Neural cell (in vitro differentiated cells): ENCODE results near the gene MICU1.

ENCODE experiments used
- EP300 ChIP-seq: fragments of 450-650 bp; conservative IDR thresholded peaks from 2 replicates; pipeline ENCODE4 v1.6.1; 2014; ENCODE audit warnings: antibody characterized with exemption, mild to moderate bottlenecking, moderate library complexity; ENCODE audit not compliant: poor library complexity, severe bottlenecking
- EZH2 ChIP-seq: fragments of 200-600, 300-800 bp; shearing (Covaris generic), sonication (generic); IDR thresholded peaks from 2 replicates; pipeline ENCODE4 v1.6.1; 2014; ENCODE audit warnings: antibody characterized with exemption, low read length, borderline replicate concordance, mild to moderate bottlenecking; ENCODE audit not compliant: insufficient read depth, poor library complexity, severe bottlenecking
- POLR2AphosphoS5 ChIP-seq: IDR thresholded peaks from 2 replicates; pipeline ENCODE4 v1.6.1; 2012
- RAD21 ChIP-seq: fragments of 450-650 bp; conservative IDR thresholded peaks from 2 replicates; pipeline ENCODE4 v1.6.1; 2014; ENCODE audit warnings: antibody characterized with exemption, mild to moderate bottlenecking, moderate library complexity
- SMC3 ChIP-seq: fragments of 450-650 bp; conservative IDR thresholded peaks from 2 replicates; pipeline ENCODE4 v1.6.1; 2014; ENCODE audit warnings: antibody characterized with exemption, mild to moderate bottlenecking, moderate library complexity; ENCODE audit not compliant: poor library complexity
- TAF1 ChIP-seq: IDR thresholded peaks from 2 replicates; pipeline ENCODE4 v1.6.1; 2012; ENCODE audit warnings: low read depth
- TF ChIP-seq, protein P1 (sequence below): fragments of 450-650 bp; IDR thresholded peaks from 2 replicates; pipeline ENCODE4 v1.5.1; 2014; ENCODE audit warnings: antibody characterized with exemption, mild to moderate bottlenecking, moderate library complexity; ENCODE audit not compliant: poor library complexity, severe bottlenecking
- TF ChIP-seq, protein P2 (sequence below): IDR thresholded peaks from 2 replicates; pipeline ENCODE4 v1.6.1; 2012; ENCODE audit warnings: borderline replicate concordance

- TF ChIP-seq, protein P1, sequence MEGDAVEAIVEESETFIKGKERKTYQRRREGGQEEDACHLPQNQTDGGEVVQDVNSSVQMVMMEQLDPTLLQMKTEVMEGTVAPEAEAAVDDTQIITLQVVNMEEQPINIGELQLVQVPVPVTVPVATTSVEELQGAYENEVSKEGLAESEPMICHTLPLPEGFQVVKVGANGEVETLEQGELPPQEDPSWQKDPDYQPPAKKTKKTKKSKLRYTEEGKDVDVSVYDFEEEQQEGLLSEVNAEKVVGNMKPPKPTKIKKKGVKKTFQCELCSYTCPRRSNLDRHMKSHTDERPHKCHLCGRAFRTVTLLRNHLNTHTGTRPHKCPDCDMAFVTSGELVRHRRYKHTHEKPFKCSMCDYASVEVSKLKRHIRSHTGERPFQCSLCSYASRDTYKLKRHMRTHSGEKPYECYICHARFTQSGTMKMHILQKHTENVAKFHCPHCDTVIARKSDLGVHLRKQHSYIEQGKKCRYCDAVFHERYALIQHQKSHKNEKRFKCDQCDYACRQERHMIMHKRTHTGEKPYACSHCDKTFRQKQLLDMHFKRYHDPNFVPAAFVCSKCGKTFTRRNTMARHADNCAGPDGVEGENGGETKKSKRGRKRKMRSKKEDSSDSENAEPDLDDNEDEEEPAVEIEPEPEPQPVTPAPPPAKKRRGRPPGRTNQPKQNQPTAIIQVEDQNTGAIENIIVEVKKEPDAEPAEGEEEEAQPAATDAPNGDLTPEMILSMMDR, result no peak
- TF ChIP-seq TAF1 (no peak), RAD21 (no peak), SMC3 (no peak), EP300 (no peak), POLR2AphosphoS5 (no peak), EZH2 (no peak)
- TF ChIP-seq, protein P2, sequence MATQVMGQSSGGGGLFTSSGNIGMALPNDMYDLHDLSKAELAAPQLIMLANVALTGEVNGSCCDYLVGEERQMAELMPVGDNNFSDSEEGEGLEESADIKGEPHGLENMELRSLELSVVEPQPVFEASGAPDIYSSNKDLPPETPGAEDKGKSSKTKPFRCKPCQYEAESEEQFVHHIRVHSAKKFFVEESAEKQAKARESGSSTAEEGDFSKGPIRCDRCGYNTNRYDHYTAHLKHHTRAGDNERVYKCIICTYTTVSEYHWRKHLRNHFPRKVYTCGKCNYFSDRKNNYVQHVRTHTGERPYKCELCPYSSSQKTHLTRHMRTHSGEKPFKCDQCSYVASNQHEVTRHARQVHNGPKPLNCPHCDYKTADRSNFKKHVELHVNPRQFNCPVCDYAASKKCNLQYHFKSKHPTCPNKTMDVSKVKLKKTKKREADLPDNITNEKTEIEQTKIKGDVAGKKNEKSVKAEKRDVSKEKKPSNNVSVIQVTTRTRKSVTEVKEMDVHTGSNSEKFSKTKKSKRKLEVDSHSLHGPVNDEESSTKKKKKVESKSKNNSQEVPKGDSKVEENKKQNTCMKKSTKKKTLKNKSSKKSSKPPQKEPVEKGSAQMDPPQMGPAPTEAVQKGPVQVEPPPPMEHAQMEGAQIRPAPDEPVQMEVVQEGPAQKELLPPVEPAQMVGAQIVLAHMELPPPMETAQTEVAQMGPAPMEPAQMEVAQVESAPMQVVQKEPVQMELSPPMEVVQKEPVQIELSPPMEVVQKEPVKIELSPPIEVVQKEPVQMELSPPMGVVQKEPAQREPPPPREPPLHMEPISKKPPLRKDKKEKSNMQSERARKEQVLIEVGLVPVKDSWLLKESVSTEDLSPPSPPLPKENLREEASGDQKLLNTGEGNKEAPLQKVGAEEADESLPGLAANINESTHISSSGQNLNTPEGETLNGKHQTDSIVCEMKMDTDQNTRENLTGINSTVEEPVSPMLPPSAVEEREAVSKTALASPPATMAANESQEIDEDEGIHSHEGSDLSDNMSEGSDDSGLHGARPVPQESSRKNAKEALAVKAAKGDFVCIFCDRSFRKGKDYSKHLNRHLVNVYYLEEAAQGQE, result no peak
Observed at GRCh38 chr10:72375585-72375984, 250.3 kb downstream of the MICU1 start.
